B cell (primary cell): ENCODE results near the gene SLC25A13. TPM values are rescaled to one million over a fixed set of nuclear protein-coding genes. Genes with fewer than 3 reads are reported as not detected.
"Not testable (repeated sequence)": the region's sequence is repeated elsewhere in the genome, so short reads cannot be mapped to it uniquely, and the experiment has no call there.

Experiments
- ATAC-seq: fragments of 200-7000 bp; cut with Tn5 transposase; one replicate; pipeline ENCODE4 v1.10.0; 2021; ENCODE audit warnings: low read depth, mild to moderate bottlenecking, moderate number of reproducible peaks, moderate library complexity
- CTCF ChIA-PET: fragments of 350-600 bp; sonication (Branson Sonifier 250); formaldehyde crosslinking; loops from one replicate; lab custom pipeline; 2021; ENCODE audit warnings: antibody characterized with exemption, inconsistent platforms; lab: Charles Lee
- POLR2A ChIA-PET: fragments of 350-600 bp; sonication (Branson Sonifier 250); formaldehyde crosslinking; loops from one replicate; lab custom pipeline; 2021; ENCODE audit warnings: antibody characterized with exemption; lab: Charles Lee
- DNase-seq: peaks from one replicate; pipeline ENCODE4 v3.0.0; 2013
- H2AFZ ChIP-seq: 2 replicates; pipeline ENCODE4 v1.6.1; 2012; ENCODE audit warnings: mild to moderate bottlenecking, low read depth, low read length; ENCODE audit not compliant: insufficient read depth, poor library complexity, severe bottlenecking
- H3K27ac ChIP-seq, 2 donors: 1 replicate in 1 of 2; 2 replicates in 1 of 2; pipeline ENCODE4 v1.5.1; 2012 to 2013; ENCODE audit warnings: low read length in 2 of 2, mild to moderate bottlenecking in 2 of 2, moderate library complexity in 1 of 2
- H3K27me3 ChIP-seq, 4 experiments: fragments of 200-600 bp in 1 of 4; sonication (generic) in 1 of 4; replicated peaks in 1 of 4; 1 replicate in 2 of 4; 2 replicates in 2 of 4; pipeline versions ENCODE4 v1.6.1 to v1.7.0; 2013 to 2016; ENCODE audit warnings: low read length in 3 of 4, mild to moderate bottlenecking in 2 of 4, mixed read lengths in 1 of 4, moderate library complexity in 1 of 4; ENCODE audit not compliant: insufficient read depth in 4 of 4, control insufficient read depth in 3 of 4; ENCODE audit errors: control extremely low read depth in 1 of 4
- H3K36me3 ChIP-seq, 2 experiments: replicated peaks in 1 of 2; 1 replicate in 1 of 2; 2 replicates in 1 of 2; pipeline versions ENCODE4 v1.6.1 to v1.7.1; 2013; ENCODE audit warnings: low read length in 1 of 2; ENCODE audit not compliant: insufficient read depth in 2 of 2, control insufficient read depth in 1 of 2; ENCODE audit errors: control extremely low read depth in 1 of 2, extremely low read depth in 1 of 2
- H3K4me1 ChIP-seq, 2 donors: fragments of 200-600 bp in 1 of 2; sonication (generic) in 1 of 2; 1 replicate in 1 of 2; 2 replicates in 1 of 2; pipeline versions ENCODE4 v1.5.1 to v1.6.1; 2013 to 2017; ENCODE audit warnings: low read length in 2 of 2; ENCODE audit not compliant: control insufficient read depth in 2 of 2, insufficient read depth in 2 of 2
- H3K4me2 ChIP-seq: replicated peaks from 2 replicates; pipeline ENCODE3; 2012; ENCODE audit warnings: mild to moderate bottlenecking, low read depth, low read length; ENCODE audit not compliant: poor library complexity, severe bottlenecking
- H3K4me3 ChIP-seq, 5 experiments: fragments of 200-600 bp in 1 of 5; sonication (generic) in 1 of 5; 1 replicate in 3 of 5; 2 replicates in 2 of 5; pipeline versions ENCODE4 v1.5.1 to v1.7.0; 2011 to 2016; ENCODE audit warnings: low read length in 4 of 5, mild to moderate bottlenecking in 4 of 5, low read depth in 2 of 5, control low read depth in 1 of 5, moderate library complexity in 1 of 5; ENCODE audit not compliant: insufficient read depth in 1 of 5; ENCODE audit errors: control extremely low read depth in 1 of 5, extremely low read depth in 1 of 5
- H3K79me2 ChIP-seq: fragments of 200-600 bp; sonication (generic); one replicate; pipeline ENCODE4 v1.6.0; 2016; ENCODE audit warnings: low read length; ENCODE audit not compliant: control insufficient read depth, insufficient read depth
- H3K9ac ChIP-seq: fragments of 200-600 bp; sonication (generic); 2 replicates; pipeline ENCODE4 v1.6.1; 2017; ENCODE audit warnings: mild to moderate bottlenecking, low read length, moderate library complexity
- H3K9me3 ChIP-seq, 3 donors: one replicate each; pipeline versions ENCODE4 v1.6.1 to v1.7.1; 2013; ENCODE audit warnings: low read length in 2 of 3; ENCODE audit not compliant: control insufficient read depth in 2 of 3, insufficient read depth in 1 of 3; ENCODE audit errors: control extremely low read depth in 1 of 3
- H4K20me1 ChIP-seq: 2 replicates; pipeline ENCODE4 v1.6.0; 2012; ENCODE audit warnings: mild to moderate bottlenecking, low read length; ENCODE audit not compliant: insufficient read depth, control insufficient read depth, poor library complexity, severe bottlenecking
- H3K27ac Mint-ChIP-seq: one replicate; pipeline ENCODE4 v1.8.0; 2021; ENCODE audit warnings: mixed read lengths
- H3K27me3 Mint-ChIP-seq: one replicate; pipeline ENCODE4 v1.8.0; 2021; ENCODE audit warnings: mixed read lengths
- H3K4me1 Mint-ChIP-seq: one replicate; pipeline ENCODE4 v1.8.0; 2021; ENCODE audit warnings: mixed read lengths
- H3K4me3 Mint-ChIP-seq: one replicate; pipeline ENCODE4 v1.8.0; 2021; ENCODE audit warnings: mixed read lengths
- H3K9me3 Mint-ChIP-seq: one replicate; pipeline ENCODE4 v1.8.0; 2022; ENCODE audit warnings: mixed read lengths; ENCODE audit not compliant: insufficient read depth
- CTCF ChIP-seq: fragments of 200-600 bp; IDR thresholded peaks from one replicate; pipeline ENCODE4 v1.8.0; 2022; ENCODE audit warnings: antibody characterized with exemption, mild to moderate bottlenecking
- EZH2 ChIP-seq: IDR thresholded peaks from 2 replicates; pipeline ENCODE4 v1.6.1; 2012; ENCODE audit warnings: borderline replicate concordance, low read depth, mild to moderate bottlenecking, moderate library complexity, low read length; ENCODE audit not compliant: insufficient read depth, poor library complexity, severe bottlenecking
- WGBS: methylation state at CpG from one replicate; pipeline ENCODE4 v1.1.5; 2013; ENCODE audit warnings: missing lambda C conversion rate; ENCODE audit not compliant: insufficient coverage; 5-methylcytosine and 5-hydroxymethylcytosine counted together
- intact Hi-C: fragments of 100-400 bp; cut with micrococcal nuclease; formaldehyde crosslinking; loops from one replicate; pipeline ENCODE4 v1.10.0; 2022
- polyA plus RNA-seq: library from polyadenylated mRNA; depleted of rRNA; stranded (reverse); fragments of >200 nt; gene quantifications from 2 replicates; pipeline ENCODE4 v1.2.3, GENCODE V29; 2012
- total RNA-seq, 2 donors: library from RNA; stranded (reverse); fragments of 120-200 nt in 1 of 2; gene quantifications; 1 replicate in 1 of 2; 2 replicates in 1 of 2; pipeline versions ENCODE4 v1.2.3 to v1.2.4, GENCODE V29; 2013 to 2022

Gene SLC25A13
- total and polyA plus RNA-seq, 2 donors (not counting 1 experiment from before 2014, with no cell fraction given) = 12.5 to 30.9 TPM

- Histone ChIP-seq H3K4me3 (no peak overlapping the region), H3K27ac (no peak overlapping the region), H3K9ac (no peak overlapping the region), H3K4me2 (no peak overlapping the region), H3K79me2 (no peaks in the 10 kb centered on the region), H3K4me1 (peaks cover 7% of the 10 kb centered on the region in 2 donors), H3K9me3 (peaks cover 2 to 7% (median 4%) of the 10 kb centered on the region in 3 donors), H2AFZ (no peak overlapping the region), H3K27me3 (no peaks in the 10 kb centered on the region), H4K20me1 (no peaks in the 10 kb centered on the region), H3K36me3 (no peaks in the 10 kb centered on the region)
- Mint-ChIP-seq H3K27ac (no peak overlapping the region), H3K27me3 (no peaks in the 10 kb centered on the region), H3K4me1 (peaks cover 14% of the 10 kb centered on the region), H3K4me3 (no peak overlapping the region), H3K9me3 (peaks cover 3% of the 10 kb centered on the region)
- no peak for DNase-seq
- ChIA-PET POLR2A (no interaction called here), CTCF (no interaction called here)
- TF ChIP-seq CTCF = no peak
- no peak for TF ChIP-seq EZH2
- no CpG with 5 or more reads among the region's 1 CpG for WGBS
- no peak for ATAC-seq
- intact Hi-C loops = no loop called here
Observed at GRCh38 chr7:96328016-96328415, 6.1 kb upstream of the SLC25A13 start.

GRCh38 chr7:96327429-96327828 lies 5.5 kb upstream of the SLC25A13 start:
- no peak for DNase-seq
- Histone ChIP-seq H4K20me1 (no peaks in the 10 kb centered on the region), H3K79me2 (peaks cover 1% of the 10 kb centered on the region), H3K9ac (no peak overlapping the region), H3K4me2 (no peak overlapping the region), H3K27me3 (no peaks in the 10 kb centered on the region), H2AFZ (no peak overlapping the region), H3K4me3 (no peak overlapping the region), H3K4me1 (peaks cover 9 to 10% of the 10 kb centered on the region in 2 donors), H3K9me3 (peaks cover 2 to 7% (median 4%) of the 10 kb centered on the region in 3 donors), H3K36me3 (no peaks in the 10 kb centered on the region), H3K27ac (peak overlapping the region; percentile 9 to 74)
- H3K4me3 Mint-ChIP-seq = no peak overlapping the region
- ATAC-seq = no peak
- H3K27ac Mint-ChIP-seq = no peak overlapping the region
- H3K9me3 Mint-ChIP-seq = peaks cover 3% of the 10 kb centered on the region
- 100% methylated on average over 2 of the region's 3 CpGs for WGBS
- POLR2A ChIA-PET = no interaction called here
- TF ChIP-seq EZH2 = no peak
- TF ChIP-seq CTCF = no peak
- CTCF ChIA-PET = no interaction called here
- H3K4me1 Mint-ChIP-seq = peaks cover 17% of the 10 kb centered on the region
- no peaks in the 10 kb centered on the region for H3K27me3 Mint-ChIP-seq
- intact Hi-C loops = no loop called here

- DNase-seq (peak; percentile 79), ATAC-seq (peak; percentile 51)
- Histone ChIP-seq H3K4me1 (peaks cover 13 to 14% of the 10 kb centered on the region in 2 donors), H3K27ac (peak overlapping the region; percentile 54 to 74)
- POLR2A ChIA-PET, H3K4me3 ChIP-seq, intact Hi-C loops, H3K9me3 ChIP-seq, H3K79me2 ChIP-seq, H2AFZ ChIP-seq, H3K9ac ChIP-seq, H3K27me3 Mint-ChIP-seq, H3K9me3 Mint-ChIP-seq, H4K20me1 ChIP-seq, CTCF ChIA-PET, H3K36me3 ChIP-seq, H3K4me3 Mint-ChIP-seq, H3K27me3 ChIP-seq, H3K4me2 ChIP-seq: not testable (repeated sequence)
- WGBS = no CpG with 5 or more reads among the region's 2 CpGs
- Mint-ChIP-seq H3K4me1 (peaks cover 21% of the 10 kb centered on the region), H3K27ac (peak overlapping the region; percentile 75)
Observed at GRCh38 chr7:96326752-96327151, 4.9 kb upstream of the SLC25A13 start.
